HG02870 (cell line): ENCODE data around the gene PACSIN2.
"Not testable (repeated sequence)": the region's sequence is repeated elsewhere in the genome, so short reads cannot be mapped to it uniquely, and the experiment has no call there.

Experiments
- ATAC-seq: cut with Tn5 transposase; IDR thresholded peaks from one replicate; pipeline ENCODE4 v1.9.1; 2021; ENCODE audit warnings: mild to moderate bottlenecking, moderate library complexity; ENCODE audit not compliant: unreplicated experiment

The PACSIN2 gene

GRCh38 chr22:43011079-43011478, 3.9 kb downstream of the PACSIN2 start:
- no peak for ATAC-seq

GRCh38 chr22:43009444-43009843, 5.5 kb downstream of the PACSIN2 start:
- no peak for ATAC-seq

- no peak for ATAC-seq
Measured at GRCh38 chr22:43008921-43009320, 6.0 kb downstream of the PACSIN2 start.

- ATAC-seq: no peak
Measured at GRCh38 chr22:43008509-43008908, 6.4 kb downstream of the PACSIN2 start.

- ATAC-seq: no peak
Measured at GRCh38 chr22:43007519-43008102, 7.3 kb downstream of the PACSIN2 start.

- ATAC-seq: no peak
Measured at GRCh38 chr22:43006753-43007152, 8.2 kb downstream of the PACSIN2 start.

GRCh38 chr22:43006016-43006505, 8.9 kb downstream of the PACSIN2 start:
- no peak for ATAC-seq

GRCh38 chr22:43005106-43005505, 9.8 kb downstream of the PACSIN2 start:
- ATAC-seq: no peak

- no peak for ATAC-seq
Measured at GRCh38 chr22:43004362-43005035, 10.4 kb downstream of the PACSIN2 start.

- ATAC-seq: no peak
Measured at GRCh38 chr22:43002202-43002586, 12.8 kb downstream of the PACSIN2 start.

GRCh38 chr22:43001271-43002201, 13.4 kb downstream of the PACSIN2 start:
- ATAC-seq: no peak

GRCh38 chr22:43000441-43001175, 14.3 kb downstream of the PACSIN2 start:
- ATAC-seq: no peak

GRCh38 chr22:42997582-42998090, 17.3 kb downstream of the PACSIN2 start:
- no peak for ATAC-seq

GRCh38 chr22:42996646-42997365, 18.1 kb downstream of the PACSIN2 start:
- ATAC-seq: no peak

GRCh38 chr22:42995654-42996053, 19.3 kb downstream of the PACSIN2 start:
- ATAC-seq: not testable (repeated sequence)

- no peak for ATAC-seq
Measured at GRCh38 chr22:42994917-42995562, 19.9 kb downstream of the PACSIN2 start.

- no peak for ATAC-seq
Measured at GRCh38 chr22:42994276-42994916, 20.6 kb downstream of the PACSIN2 start.

- no peak for ATAC-seq
Measured at GRCh38 chr22:42993651-42994275, 21.2 kb downstream of the PACSIN2 start.
